Glutamatergic neuron (in vitro differentiated cells): ENCODE measurements around the gene BCLAF3. TPM values are rescaled to one million over a fixed set of nuclear protein-coding genes. Genes with fewer than 3 reads are reported as not detected.

Experiments
- DNase-seq: peaks from one replicate; pipeline ENCODE4 v3.0.0; 2022
- H3K27ac Mint-ChIP-seq: one replicate; pipeline ENCODE4 v1.8.0; 2020; ENCODE audit warnings: mild to moderate bottlenecking, mixed read lengths, inconsistent platforms; ENCODE audit not compliant: unreplicated experiment
- H3K27me3 Mint-ChIP-seq: one replicate; pipeline ENCODE4 v1.8.0; 2020; ENCODE audit warnings: mild to moderate bottlenecking, moderate library complexity, mixed read lengths, inconsistent platforms; ENCODE audit not compliant: unreplicated experiment
- H3K36me3 Mint-ChIP-seq: one replicate; pipeline ENCODE4 v1.8.0; 2020; ENCODE audit warnings: mild to moderate bottlenecking, mixed read lengths, inconsistent platforms; ENCODE audit not compliant: unreplicated experiment
- H3K4me1 Mint-ChIP-seq: one replicate; pipeline ENCODE4 v1.8.0; 2020; ENCODE audit warnings: mild to moderate bottlenecking, low read depth, mixed read lengths, inconsistent platforms; ENCODE audit not compliant: unreplicated experiment
- H3K4me3 Mint-ChIP-seq: one replicate; pipeline ENCODE4 v1.8.0; 2020; ENCODE audit warnings: mild to moderate bottlenecking, mixed read lengths, inconsistent platforms; ENCODE audit not compliant: unreplicated experiment
- H3K9me3 Mint-ChIP-seq: one replicate; pipeline ENCODE4 v1.8.0; 2020; ENCODE audit warnings: mild to moderate bottlenecking, moderate library complexity, mixed read lengths, inconsistent platforms; ENCODE audit not compliant: unreplicated experiment
- total RNA-seq: library from RNA; stranded (reverse); fragmentation: NEBNext Ultra II Directional; extraction: Animal tissue kit (Norgen Biotek cat#: 25700); gene quantifications from one replicate; pipeline ENCODE4 v1.2.1, GENCODE V29; 2021; ENCODE audit not compliant: unreplicated experiment
- TF ChIP-seq, protein P1 (sequence below): fragments of 200-600 bp; sonication (generic); IDR thresholded peaks from one replicate; pipeline ENCODE4 v1.5.0; 2021; ENCODE audit not compliant: partially characterized antibody, unreplicated experiment

BCLAF3 gene
- total RNA-seq, 1 donor from 2014 or later = 22.3 TPM

GRCh38 chrX:19975845-19976244 is 15.0 kb downstream of the BCLAF3 start:
- no peaks in the 10 kb centered on the region for H3K4me1 Mint-ChIP-seq
- no peaks in the 10 kb centered on the region for H3K27me3 Mint-ChIP-seq
- no peak for DNase-seq
- H3K36me3 Mint-ChIP-seq = peaks cover 16% of the 10 kb centered on the region
- H3K9me3 Mint-ChIP-seq = peaks cover 5% of the 10 kb centered on the region
- H3K27ac Mint-ChIP-seq = no peak overlapping the region
- no peak overlapping the region for H3K4me3 Mint-ChIP-seq
- TF ChIP-seq, protein P1, sequence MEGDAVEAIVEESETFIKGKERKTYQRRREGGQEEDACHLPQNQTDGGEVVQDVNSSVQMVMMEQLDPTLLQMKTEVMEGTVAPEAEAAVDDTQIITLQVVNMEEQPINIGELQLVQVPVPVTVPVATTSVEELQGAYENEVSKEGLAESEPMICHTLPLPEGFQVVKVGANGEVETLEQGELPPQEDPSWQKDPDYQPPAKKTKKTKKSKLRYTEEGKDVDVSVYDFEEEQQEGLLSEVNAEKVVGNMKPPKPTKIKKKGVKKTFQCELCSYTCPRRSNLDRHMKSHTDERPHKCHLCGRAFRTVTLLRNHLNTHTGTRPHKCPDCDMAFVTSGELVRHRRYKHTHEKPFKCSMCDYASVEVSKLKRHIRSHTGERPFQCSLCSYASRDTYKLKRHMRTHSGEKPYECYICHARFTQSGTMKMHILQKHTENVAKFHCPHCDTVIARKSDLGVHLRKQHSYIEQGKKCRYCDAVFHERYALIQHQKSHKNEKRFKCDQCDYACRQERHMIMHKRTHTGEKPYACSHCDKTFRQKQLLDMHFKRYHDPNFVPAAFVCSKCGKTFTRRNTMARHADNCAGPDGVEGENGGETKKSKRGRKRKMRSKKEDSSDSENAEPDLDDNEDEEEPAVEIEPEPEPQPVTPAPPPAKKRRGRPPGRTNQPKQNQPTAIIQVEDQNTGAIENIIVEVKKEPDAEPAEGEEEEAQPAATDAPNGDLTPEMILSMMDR = no peak

DNA sequence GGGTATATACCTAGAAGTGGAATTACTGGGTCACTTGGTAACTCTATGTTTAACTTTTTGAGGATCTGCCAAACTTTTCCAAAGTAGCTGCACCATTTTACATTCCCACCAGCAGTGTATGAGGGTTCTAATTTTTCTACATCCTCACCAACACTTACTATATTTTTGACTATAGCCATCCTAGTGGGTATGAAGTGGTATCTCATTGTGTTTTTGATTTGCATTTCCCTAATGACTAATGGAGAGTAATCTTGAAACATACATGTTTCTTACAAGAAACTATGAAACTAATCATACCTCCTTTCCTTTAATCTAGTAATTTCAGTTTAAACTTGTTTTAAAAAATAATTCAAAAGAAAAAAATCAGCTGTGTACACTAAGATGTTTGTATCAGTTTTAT is 17.9 kb downstream of the BCLAF3 start:
- H3K27me3 Mint-ChIP-seq = no peaks in the 10 kb centered on the region

GRCh38 chrX:19968276-19968675 is 22.6 kb downstream of the BCLAF3 start:
- no peak overlapping the region for H3K4me3 Mint-ChIP-seq
- H3K27me3 Mint-ChIP-seq = no peaks in the 10 kb centered on the region
- H3K36me3 Mint-ChIP-seq = no peaks in the 10 kb centered on the region
- TF ChIP-seq, protein P1 = no peak
- H3K4me1 Mint-ChIP-seq = peaks cover 3% of the 10 kb centered on the region
- no peak overlapping the region for H3K27ac Mint-ChIP-seq
- DNase-seq = peak; percentile 29
- no peaks in the 10 kb centered on the region for H3K9me3 Mint-ChIP-seq

More for the DNA sequence above, 17.9 kb downstream of the BCLAF3 start:
- Mint-ChIP-seq H3K9me3 (peaks cover 4% of the 10 kb centered on the region), H3K4me3 (no peak overlapping the region), H3K27ac (no peak overlapping the region), H3K4me1 (peaks cover 3% of the 10 kb centered on the region), H3K36me3 (peaks cover 12% of the 10 kb centered on the region)
- TF ChIP-seq, protein P1 = no peak
- DNase-seq = no peak

DNA sequence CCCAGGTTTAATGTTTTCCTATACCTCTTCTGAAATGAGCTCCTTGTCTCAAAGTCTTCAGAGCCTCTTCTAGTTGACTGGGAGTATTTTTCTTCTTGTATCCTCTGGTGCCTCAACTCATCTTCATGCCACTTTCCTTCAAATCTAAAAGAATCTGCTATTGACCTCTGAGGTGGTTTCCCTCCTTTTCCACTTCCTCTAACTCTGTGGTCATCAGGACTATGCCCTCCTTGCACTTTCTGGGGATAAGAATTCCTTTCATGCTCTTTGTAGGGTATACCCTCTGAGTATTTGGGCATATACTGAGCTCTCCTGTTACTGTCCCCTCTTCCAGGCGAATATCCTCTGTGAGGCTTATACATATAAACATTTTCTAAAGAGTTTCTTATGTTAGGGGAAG is 24.8 kb downstream of the BCLAF3 start:
- H3K4me3 Mint-ChIP-seq = no peak overlapping the region
- H3K4me1 Mint-ChIP-seq = peaks cover 3% of the 10 kb centered on the region
- no peaks in the 10 kb centered on the region for H3K27me3 Mint-ChIP-seq
- no peaks in the 10 kb centered on the region for H3K36me3 Mint-ChIP-seq
- no peak overlapping the region for H3K27ac Mint-ChIP-seq
- no peaks in the 10 kb centered on the region for H3K9me3 Mint-ChIP-seq
- TF ChIP-seq, protein P1 = no peak
- no peak for DNase-seq

- Mint-ChIP-seq H3K4me3 (no peak overlapping the region), H3K4me1 (no peaks in the 10 kb centered on the region), H3K27ac (no peak overlapping the region), H3K27me3 (no peaks in the 10 kb centered on the region), H3K9me3 (no peaks in the 10 kb centered on the region), H3K36me3 (no peaks in the 10 kb centered on the region)
- no peak for DNase-seq
- TF ChIP-seq, protein P1 = no peak
Measured at GRCh38 chrX:19964017-19964710, 26.7 kb downstream of the BCLAF3 start.
